Activated CD4-positive, alpha-beta T cell treated with anti-CD3 and anti-CD28 coated beads, Interleukin-2, Interleukin-6, amounts not matched to agents 100 ng/mL and 50 ng/mL, durations not matched to agents 16 hours and 8 hours (primary cell): Measurements from ENCODE around the gene EIF1AD.
A peak's percentile ranks its signal among the peaks of the same experiment; 100 is the strongest.
"Not testable (repeated sequence)": the region's sequence is repeated elsewhere in the genome, so short reads cannot be mapped to it uniquely, and the experiment has no call there.

Experiments used
- DNase-seq: peaks from one replicate; pipeline ENCODE4 v3.0.0-alpha.2; 2020

EIF1AD gene, protein sequence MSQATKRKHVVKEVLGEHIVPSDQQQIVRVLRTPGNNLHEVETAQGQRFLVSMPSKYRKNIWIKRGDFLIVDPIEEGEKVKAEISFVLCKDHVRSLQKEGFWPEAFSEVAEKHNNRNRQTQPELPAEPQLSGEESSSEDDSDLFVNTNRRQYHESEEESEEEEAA

DNA sequence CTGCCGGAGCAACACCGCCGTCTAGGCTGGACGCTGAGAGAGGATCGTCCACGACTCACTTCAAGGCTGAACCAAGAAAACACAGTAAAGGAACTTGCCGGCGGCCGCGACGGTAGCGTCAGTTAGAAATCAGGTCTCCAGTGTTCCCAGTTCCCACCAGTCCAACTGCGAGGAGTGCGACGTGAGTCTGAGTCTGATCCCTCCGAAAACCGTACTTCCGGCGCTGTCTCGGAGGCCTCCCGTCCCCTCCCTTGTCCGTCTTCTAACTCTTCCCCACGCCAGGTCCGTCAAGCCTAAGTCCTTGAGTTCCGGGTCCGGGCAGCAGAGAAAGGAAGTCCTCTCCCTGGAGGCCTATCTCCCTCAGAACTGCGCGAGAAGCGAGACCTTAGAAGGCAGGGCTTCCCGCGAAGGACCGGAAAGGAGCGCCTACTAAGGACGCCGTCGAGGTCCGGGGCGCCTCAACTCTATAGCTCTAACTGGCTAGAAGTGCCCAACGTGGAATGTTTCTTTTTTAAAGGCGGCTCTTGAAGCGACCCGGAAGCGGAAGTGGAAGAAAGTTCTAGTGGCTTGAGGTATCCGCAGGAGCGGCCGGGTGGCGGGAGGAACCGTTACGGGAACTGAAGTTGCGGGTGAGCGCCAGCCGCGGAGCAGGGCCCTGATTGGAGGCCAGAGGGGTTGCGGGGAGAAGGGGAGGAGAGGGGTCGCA lies at the start of gene EIF1AD, which contains the start of gene BANF1:
Gene EIF1AD, minus strand, starts transcription at position 216 of the 706 bp plus-strand sequence. CDS start 1,768 bp downstream, outside the sequence.
Gene BANF1, plus strand, starts transcription at position 562 of the 706 bp plus-strand sequence. CDS start 748 bp downstream, outside the sequence.
- DNase-seq = peak; percentile 98

- no peak for DNase-seq
These were observed 49.4 kb upstream of the EIF1AD start for GRCh38 chr11:66051371-66051765.

GRCh38 chr11:66050581-66051231 lies 48.7 kb upstream of the EIF1AD start:
- DNase-seq = no peak

DNA sequence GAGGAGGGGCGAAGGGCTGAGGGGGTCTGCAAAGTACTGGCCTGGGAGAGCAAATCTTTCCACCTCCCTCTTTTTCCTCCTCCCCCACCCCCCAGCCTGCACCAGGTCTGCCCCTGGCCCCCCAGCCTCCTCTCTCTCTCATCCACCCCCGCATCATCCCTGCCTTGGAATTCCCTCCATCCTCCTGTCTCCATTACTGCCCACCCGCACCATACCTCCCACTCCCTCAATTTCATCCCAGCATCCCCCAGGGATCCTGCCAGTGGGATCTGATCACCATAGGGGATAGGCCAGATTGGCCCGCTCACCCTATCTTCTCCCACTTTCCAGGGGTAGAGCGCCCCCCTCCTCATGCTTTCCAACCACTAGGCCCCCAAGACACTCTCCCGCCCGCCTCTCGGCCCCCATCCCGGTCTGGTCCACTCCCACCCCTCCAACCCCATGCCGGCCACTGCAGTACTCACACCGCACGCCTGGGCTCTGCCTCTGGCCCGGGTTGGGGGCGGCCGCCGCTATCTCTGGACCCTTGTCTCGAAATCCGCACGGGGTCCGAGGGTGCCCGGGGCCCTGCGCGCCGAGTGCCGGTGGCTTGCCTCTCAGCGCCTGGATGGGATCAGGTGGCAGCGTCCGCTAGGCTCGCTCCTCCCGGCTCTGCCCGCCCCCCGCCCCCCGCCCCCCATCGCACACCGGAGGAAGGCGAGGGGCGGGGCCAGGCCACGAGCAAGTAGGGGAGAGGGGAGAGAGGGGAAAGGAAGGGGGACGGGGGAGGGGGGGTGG lies 46.8 kb upstream of the EIF1AD start, which contains the start of gene GAL3ST3:
Gene GAL3ST3, minus strand, starts transcription at position 615 of the 777 bp plus-strand sequence. CDS start 3,746 bp downstream, outside the sequence.
- DNase-seq = no peak

- DNase-seq = no peak
These were observed 45.8 kb upstream of the EIF1AD start for GRCh38 chr11:66047541-66048365.

- no peak for DNase-seq
These were observed 44.9 kb upstream of the EIF1AD start for GRCh38 chr11:66046901-66047300.

GRCh38 chr11:66045177-66045639 lies 43.3 kb upstream of the EIF1AD start:
- peak; percentile 89 for DNase-seq

GRCh38 chr11:66044757-66045156 lies 42.8 kb upstream of the EIF1AD start:
- DNase-seq = no peak

- DNase-seq = no peak
These were observed 41.3 kb upstream of the EIF1AD start for GRCh38 chr11:66042996-66043906.

- no peak for DNase-seq
These were observed 40.5 kb upstream of the EIF1AD start for GRCh38 chr11:66042227-66042995.

DNA sequence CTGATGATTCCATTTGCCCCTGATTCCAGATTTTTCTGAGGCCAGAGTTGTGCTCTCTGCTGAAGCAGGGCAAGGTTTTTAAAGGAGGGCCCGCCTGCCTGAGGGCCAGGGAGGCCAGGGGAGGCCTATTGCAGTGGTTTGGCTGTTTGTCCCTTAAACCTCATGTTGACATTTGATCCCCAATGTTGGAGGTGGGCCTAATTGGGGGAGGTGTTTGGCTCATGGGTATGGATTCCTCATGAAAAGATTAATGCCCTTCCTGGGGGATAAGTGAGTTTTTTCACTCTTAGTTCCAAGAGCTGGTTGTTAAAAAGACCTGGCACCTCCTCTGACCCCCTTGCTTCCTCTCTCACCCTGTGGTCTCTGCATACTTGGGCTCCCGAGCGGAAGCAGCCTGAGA lies 37.8 kb upstream of the EIF1AD start:
- no peak for DNase-seq

GRCh38 chr11:66037327-66037726 lies 35.4 kb upstream of the EIF1AD start:
- DNase-seq = no peak

- no peak for DNase-seq
These were observed 34.4 kb upstream of the EIF1AD start for GRCh38 chr11:66036334-66036710.

- no peak for DNase-seq
These were observed 33.8 kb upstream of the EIF1AD start for GRCh38 chr11:66035653-66036333.

- DNase-seq = no peak
These were observed 31.2 kb upstream of the EIF1AD start for GRCh38 chr11:66032957-66033735.

DNA sequence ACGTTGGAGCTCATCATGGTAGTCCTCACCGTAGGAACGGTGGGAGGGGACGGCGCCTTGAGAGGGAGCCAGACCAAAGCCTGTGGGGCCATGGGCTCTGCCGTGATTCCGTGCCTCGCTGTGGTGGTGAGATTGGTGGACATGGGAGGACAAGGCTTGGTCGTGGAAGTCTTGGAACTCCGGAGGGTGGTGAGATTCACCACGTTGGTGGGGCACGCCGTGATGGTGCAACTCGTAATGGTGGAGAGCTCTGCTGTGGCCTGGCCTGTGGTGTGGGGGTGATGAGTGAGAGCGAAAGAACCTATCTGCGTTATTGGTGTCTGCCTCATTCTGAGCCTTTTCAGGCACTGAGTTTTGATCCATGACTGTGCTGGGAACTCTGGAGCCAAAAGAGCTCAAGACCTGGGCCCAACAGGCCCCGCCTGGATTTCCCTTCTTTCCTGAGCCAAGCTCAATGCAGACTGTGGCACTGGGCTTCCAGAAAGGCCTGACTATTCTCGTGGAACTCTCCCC lies 24.1 kb upstream of the EIF1AD start, which contains the start of gene CATSPER1:
Gene CATSPER1, minus strand, starts transcription at position 463 of the 513 bp plus-strand sequence. Its CDS starts 100 bp downstream, at position 363.
- DNase-seq = no peak

DNA sequence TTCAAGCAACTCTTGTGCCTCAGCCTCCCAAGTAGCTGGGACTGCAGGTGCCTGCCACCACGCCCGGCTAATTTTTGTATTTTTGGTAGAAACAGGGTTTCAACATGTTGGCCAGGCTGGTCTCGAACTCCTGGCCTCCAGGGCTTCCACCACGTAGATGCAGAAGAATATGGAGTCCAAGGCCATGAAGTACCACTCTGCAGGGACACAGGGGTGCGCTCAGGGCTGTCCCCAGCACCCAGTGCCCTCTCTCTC lies 21.2 kb upstream of the EIF1AD start:
- not testable (repeated sequence) for DNase-seq

GRCh38 chr11:66022401-66023185 lies 20.6 kb upstream of the EIF1AD start:
- peak; percentile 86 for DNase-seq
